LNCAP (cell line): ENCODE results near the gene SLC20A1.

Experiments used
- TF ChIP-seq, protein P1 (sequence below): fragments of 450-650 bp; IDR thresholded peaks from 2 replicates; pipeline ENCODE4 v1.5.1; 2017; ENCODE audit warnings: mild to moderate bottlenecking

The SLC20A1 gene

GRCh38 chr2:112622528-112622849 lies 23.2 kb upstream of the SLC20A1 start:
- TF ChIP-seq, protein P1, sequence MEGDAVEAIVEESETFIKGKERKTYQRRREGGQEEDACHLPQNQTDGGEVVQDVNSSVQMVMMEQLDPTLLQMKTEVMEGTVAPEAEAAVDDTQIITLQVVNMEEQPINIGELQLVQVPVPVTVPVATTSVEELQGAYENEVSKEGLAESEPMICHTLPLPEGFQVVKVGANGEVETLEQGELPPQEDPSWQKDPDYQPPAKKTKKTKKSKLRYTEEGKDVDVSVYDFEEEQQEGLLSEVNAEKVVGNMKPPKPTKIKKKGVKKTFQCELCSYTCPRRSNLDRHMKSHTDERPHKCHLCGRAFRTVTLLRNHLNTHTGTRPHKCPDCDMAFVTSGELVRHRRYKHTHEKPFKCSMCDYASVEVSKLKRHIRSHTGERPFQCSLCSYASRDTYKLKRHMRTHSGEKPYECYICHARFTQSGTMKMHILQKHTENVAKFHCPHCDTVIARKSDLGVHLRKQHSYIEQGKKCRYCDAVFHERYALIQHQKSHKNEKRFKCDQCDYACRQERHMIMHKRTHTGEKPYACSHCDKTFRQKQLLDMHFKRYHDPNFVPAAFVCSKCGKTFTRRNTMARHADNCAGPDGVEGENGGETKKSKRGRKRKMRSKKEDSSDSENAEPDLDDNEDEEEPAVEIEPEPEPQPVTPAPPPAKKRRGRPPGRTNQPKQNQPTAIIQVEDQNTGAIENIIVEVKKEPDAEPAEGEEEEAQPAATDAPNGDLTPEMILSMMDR, result no peak

DNA sequence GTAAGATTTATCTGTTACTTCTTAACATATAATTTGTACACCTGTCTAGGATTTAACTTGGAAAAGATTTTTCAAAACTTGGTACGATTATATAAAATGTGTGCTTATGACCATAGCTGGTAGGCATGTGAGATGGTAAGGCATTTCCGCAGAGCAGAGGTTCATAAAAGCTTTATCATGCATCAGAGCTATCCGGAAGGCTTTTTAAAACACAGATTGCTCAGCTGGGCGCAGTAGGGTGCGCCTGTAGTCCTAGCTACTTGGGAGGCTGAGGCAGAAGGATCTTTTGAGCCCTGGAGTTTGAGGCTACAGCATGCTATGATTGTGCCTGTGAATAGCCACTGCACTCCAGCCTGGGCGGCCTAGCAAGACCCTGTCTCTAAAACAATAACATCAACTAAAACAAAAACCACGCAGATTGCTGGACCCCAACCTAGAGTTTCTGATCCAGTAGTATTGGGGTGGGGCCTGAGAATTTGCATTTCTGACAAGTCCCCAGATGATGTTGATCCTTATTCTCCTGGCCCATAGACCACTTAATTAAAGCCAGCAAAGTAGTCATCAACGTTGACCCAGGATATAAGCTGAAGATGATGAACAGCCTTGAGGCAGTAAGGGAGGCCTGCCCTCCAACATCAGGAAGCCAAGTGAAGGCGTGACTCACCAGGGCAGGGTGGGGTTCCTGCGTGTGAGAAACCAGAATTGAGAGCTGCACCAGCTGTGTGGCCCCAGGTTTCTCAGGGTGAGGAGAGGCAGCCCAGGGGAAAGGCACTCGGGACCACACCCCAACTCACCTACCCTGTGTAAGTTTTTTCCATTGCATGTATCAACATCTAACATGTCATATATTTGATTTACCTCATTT lies 21.6 kb upstream of the SLC20A1 start:
- TF ChIP-seq, protein P1, result no peak

DNA sequence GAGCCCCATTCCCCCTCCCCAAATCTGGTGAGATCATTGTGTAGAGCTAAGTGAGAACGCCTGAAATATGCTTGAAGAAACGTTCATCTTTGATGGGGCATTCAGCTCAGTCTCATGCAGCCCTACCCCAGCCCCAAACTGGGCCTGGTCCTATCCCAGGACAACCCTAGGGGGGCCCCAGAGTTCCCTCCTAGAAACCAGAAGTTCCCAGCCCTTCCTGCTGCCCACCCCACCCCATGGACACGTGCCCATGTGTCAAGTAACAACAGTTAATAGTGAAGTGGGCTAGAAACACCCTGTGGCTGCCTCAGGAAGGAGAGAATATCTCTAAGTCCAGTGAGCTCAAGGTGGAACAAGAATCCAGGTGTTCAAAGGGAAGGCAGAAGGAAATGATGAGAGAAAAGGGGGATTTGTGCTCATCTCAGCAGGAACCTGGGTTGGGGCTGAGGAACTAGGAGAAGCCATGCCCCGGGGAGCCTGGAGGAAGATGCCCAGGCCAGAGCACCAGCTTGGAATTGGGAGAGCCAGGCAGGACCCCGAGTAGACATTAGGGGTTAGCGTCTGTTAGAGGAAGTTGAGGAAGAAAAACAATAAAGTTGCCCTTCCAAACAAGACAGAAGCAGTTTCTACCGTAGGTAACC lies 20.1 kb upstream of the SLC20A1 start:
- TF ChIP-seq, protein P1, result no peak

- TF ChIP-seq, protein P1, result peak; percentile 91
Observed at GRCh38 chr2:112626604-112627059, 19.1 kb upstream of the SLC20A1 start.

DNA sequence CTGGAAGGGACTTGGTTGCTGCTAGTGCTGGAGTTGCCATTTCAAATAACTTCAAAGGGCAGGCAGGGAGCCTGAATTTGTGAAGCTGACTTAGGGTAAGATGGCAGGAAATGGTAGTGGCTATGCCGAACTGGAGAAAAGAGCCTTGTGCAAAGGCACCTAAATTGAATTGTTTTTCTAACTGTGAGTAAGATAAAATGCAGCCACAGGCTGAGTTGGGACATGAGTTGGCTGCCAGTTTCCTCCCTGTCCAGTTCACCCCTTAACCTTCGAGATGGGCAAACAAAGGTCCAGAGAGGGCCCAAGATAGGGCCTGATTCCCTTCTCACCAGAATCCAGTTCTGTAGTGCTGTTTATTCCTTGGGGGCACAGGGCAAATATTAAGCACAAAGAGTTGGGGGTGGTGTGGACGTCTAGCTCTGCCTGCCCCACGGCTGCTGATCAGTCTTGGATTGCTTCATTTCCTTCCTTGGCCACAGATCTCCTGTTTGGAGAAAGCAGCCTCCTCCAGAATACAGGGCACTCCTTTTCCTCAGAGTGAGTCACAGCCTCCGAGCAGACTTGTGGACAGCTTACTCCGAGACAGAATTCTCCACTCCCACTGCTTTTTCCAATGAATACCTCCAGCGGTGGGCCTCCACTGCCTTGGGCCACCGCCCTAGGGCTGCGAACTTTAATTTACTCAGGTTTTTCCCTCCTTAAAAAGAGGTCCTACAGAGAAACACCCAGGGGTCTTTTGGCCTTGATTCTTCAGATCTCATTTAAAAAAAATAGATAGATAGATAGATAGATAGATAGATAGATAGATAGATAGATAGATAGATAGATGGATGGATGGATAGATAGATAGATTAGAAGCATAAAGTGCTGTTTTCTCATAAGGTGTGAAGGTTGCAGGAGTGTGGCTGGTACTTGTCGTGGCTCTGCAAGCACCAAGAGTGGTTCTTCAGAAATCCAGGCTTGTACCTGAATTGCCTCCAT lies 18.4 kb upstream of the SLC20A1 start:
- TF ChIP-seq, protein P1, result no peak

- TF ChIP-seq, protein P1, result no peak
Observed at GRCh38 chr2:112629224-112629623, 16.5 kb upstream of the SLC20A1 start.

DNA sequence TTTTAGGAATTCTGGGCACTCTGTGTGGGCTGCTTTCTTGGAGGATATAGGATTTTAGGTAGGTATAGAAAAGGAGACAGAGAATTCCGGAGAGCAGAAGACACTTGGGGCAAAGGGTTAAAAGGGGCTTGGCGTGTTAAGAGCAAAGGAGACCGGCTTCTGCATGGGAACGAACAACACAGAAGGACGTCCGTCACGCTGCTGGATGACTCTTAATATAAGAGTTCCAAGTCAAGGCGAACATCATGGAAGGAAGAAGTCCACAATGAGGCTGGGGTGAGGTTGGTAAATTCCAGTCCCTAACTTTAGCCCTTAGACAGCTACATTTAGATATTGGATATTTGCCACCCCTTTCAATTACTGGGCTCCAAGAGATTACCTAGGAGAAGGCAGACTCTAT lies 15.9 kb upstream of the SLC20A1 start:
- TF ChIP-seq, protein P1, result no peak
